ENCODE data around the gene AACS. TPM values are rescaled to one million over a fixed set of nuclear protein-coding genes. Genes with fewer than 3 reads are reported as not detected.

AACS gene
- total RNA-seq, 2 experiments from 2014 or later = 24.7 to 26.7 TPM

DNA sequence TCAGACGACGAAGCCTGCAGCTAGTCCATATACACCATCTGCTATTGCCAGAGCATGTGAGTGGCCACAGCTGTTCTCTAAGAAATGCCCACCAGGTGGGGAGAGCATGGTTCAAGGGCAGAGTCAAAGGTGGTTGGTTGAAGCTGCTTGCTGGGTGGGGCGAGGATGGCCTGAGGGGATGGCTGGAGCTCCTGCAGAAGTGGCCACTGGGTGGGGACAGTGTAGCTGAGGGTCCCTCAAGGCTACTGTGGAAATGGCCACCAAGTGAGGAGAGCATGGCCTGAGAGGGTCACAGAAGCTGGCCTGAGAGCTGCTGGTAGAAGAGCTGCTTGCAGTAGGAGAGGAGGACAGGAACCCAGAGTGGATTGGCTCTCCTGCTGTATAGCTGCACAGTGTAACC lies 102.4 kb downstream of the AACS start:
- Mint-ChIP-seq H3K27ac (no peak overlapping the region), H3K27me3 (ENCODE audit: low read depth) (peaks cover 4% of the 10 kb centered on the region), H3K4me3 (no peak overlapping the region), H3K4me1 (ENCODE audit: low read depth) (no peaks in the 10 kb centered on the region), H3K9me3 (ENCODE audit: insufficient read depth) (no peaks in the 10 kb centered on the region), H3K36me3 (ENCODE audit: low read depth) (no peaks in the 10 kb centered on the region)
- POLR2A ChIA-PET = no interaction called here
- DNase-seq (no peak), ATAC-seq (no peak)
- CTCF ChIA-PET = no interaction called here

DNA sequence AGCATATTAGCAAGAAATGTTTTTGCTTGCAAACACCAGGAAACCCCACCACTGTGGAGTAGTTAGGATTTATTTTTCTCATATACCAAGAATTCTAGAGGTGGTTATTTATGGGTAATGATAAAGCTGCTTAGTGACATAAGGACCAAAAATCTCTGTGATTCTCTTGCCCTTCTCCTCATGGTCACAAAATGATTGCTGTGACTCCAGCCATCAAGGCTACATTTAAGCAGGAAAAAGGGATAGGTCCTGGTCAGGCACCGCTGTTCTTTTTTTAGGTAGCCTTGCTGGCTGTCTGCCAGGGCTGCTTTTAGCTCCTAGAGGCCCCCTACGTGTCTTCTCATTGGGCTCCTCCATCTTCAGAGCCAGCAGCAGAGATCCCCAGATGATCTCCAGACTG lies 104.2 kb downstream of the AACS start:
- Mint-ChIP-seq H3K36me3 (ENCODE audit: low read depth) (no peaks in the 10 kb centered on the region), H3K4me1 (ENCODE audit: low read depth) (no peaks in the 10 kb centered on the region), H3K27ac (no peak overlapping the region), H3K4me3 (no peak overlapping the region), H3K27me3 (ENCODE audit: low read depth) (peaks cover 4% of the 10 kb centered on the region), H3K9me3 (ENCODE audit: insufficient read depth) (no peaks in the 10 kb centered on the region)
- ATAC-seq = no peak
- ChIA-PET CTCF (interaction anchor here (0.8 kb wide), 1 partner anchor 13 kb away, joined by 3 read pairs; no protein-coding TSS in a partner anchor), POLR2A (no interaction called here)
- no peak for DNase-seq

DNA sequence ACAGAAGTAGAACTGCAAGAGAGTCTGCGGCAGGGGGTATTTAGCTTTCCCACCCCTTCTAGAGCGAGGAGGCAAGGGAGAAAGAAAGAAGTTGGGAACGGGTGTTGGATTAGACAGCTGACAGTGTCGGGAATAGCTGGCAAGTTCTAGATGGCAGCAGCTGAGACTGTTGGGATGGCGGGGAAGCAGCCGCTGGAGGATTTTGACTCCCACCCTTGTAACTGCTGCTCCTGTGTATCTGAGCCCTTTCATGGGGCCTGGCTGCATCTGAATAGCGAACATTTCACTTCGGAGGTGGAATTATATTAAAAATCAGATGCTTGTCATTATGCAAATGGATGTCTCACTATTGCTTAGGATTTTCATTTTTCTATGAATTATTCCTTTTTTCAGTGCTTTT lies 104.6 kb downstream of the AACS start:
- POLR2A ChIA-PET = no interaction called here
- Mint-ChIP-seq H3K9me3 (ENCODE audit: insufficient read depth) (no peaks in the 10 kb centered on the region), H3K27ac (no peak overlapping the region), H3K4me3 (no peak overlapping the region), H3K4me1 (ENCODE audit: low read depth) (no peaks in the 10 kb centered on the region), H3K36me3 (ENCODE audit: low read depth) (no peaks in the 10 kb centered on the region), H3K27me3 (ENCODE audit: low read depth) (peaks cover 4% of the 10 kb centered on the region)
- CTCF ChIA-PET = no interaction called here
- ATAC-seq (no peak), DNase-seq (no peak)

DNA sequence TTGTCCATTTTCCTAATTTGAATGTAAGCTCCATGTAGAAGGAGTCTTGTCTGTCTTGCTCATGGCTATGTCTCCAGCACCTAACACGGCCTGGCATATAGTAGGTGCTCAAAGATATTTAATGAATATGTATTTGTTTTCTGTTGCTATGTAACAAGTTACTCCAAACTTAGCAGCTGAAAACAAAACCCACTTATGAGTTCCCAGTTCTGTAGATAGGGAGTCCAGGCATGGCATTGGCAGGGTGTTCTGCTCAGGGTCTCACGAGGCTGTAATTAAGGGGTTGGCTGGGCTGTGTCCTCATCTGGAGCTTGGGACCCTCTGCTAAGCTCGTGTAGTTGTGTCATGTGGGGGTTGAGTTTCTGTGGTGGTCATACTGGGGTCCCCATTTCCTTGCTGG lies 106.0 kb downstream of the AACS start:
- DNase-seq (no peak), ATAC-seq (no peak)
- POLR2A ChIA-PET = no interaction called here
- Mint-ChIP-seq H3K27ac (no peak overlapping the region), H3K4me3 (no peak overlapping the region), H3K27me3 (ENCODE audit: low read depth) (peaks cover 7% of the 10 kb centered on the region), H3K9me3 (ENCODE audit: insufficient read depth) (no peaks in the 10 kb centered on the region), H3K4me1 (ENCODE audit: low read depth) (peaks cover 3% of the 10 kb centered on the region), H3K36me3 (ENCODE audit: low read depth) (no peaks in the 10 kb centered on the region)
- CTCF ChIA-PET = no interaction called here

DNA sequence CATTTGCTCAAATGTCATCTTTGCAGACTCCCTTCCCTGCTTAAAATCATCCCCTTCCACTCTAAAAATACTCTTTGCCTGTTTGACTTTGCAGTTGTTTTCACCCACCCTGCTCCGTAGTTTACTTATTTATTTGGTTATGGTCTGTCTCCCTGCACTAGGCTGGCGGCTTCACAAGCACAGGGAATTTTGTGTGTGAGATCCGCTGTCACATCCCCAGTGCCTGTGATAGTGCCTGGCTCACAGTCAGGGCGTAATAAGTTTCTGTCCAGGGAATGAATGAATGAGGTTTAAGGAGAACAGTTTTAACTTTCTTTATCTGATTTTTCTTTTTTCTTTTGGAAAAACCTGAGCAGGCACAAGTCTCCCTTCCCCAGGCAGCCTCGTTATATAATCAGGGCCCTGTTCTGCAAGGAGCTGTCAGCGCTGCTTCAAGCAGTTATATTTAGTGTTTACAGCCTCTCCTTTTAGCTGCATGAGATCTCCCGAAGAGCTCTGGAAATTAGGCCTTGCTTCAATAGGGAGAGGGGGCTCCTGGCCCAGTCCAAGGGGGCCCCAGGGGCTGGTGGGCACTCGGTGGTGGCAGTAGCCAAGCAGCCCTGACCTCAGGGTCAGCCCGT lies 107.1 kb downstream of the AACS start:
- Mint-ChIP-seq H3K27me3 (ENCODE audit: low read depth) (peaks cover 7% of the 10 kb centered on the region), H3K36me3 (ENCODE audit: low read depth) (no peaks in the 10 kb centered on the region), H3K9me3 (ENCODE audit: insufficient read depth) (no peaks in the 10 kb centered on the region), H3K4me1 (ENCODE audit: low read depth) (peaks cover 3% of the 10 kb centered on the region), H3K27ac (no peak overlapping the region), H3K4me3 (no peak overlapping the region)
- ATAC-seq (no peak), DNase-seq (no peak)
- CTCF ChIA-PET = no interaction called here
- POLR2A ChIA-PET = no interaction called here

DNA sequence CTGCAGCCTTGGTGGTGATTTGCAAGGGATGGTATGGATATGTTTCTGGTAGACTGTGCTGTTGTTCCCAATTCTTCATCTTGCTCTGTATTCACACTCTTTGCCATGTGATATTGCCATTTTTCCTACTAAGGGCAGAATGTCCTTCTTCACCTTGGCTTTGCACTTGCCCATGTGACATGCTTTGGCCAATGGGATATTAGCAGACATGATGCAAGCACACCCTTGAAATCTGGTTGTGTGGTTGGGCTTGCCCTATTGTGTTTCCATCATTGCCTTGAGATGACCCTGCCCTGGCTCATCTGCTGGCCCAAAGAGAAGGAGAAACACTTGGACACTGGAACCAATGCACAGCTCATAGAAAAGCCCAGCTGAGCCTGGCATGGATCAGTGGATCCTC lies 110.3 kb downstream of the AACS start:
- peaks cover 12% of the 10 kb centered on the region for H3K27me3 Mint-ChIP-seq (ENCODE audit: low read depth)
- H3K4me1 Mint-ChIP-seq (ENCODE audit: low read depth) = peaks cover 3% of the 10 kb centered on the region
- ChIA-PET CTCF (no interaction called here), POLR2A (no interaction called here)
- no peak for DNase-seq
- no peaks in the 10 kb centered on the region for H3K9me3 Mint-ChIP-seq (ENCODE audit: insufficient read depth)
- no peak for ATAC-seq
- H3K4me3 Mint-ChIP-seq = no peak overlapping the region
- H3K27ac Mint-ChIP-seq = no peak overlapping the region
- no peaks in the 10 kb centered on the region for H3K36me3 Mint-ChIP-seq (ENCODE audit: low read depth)

DNA sequence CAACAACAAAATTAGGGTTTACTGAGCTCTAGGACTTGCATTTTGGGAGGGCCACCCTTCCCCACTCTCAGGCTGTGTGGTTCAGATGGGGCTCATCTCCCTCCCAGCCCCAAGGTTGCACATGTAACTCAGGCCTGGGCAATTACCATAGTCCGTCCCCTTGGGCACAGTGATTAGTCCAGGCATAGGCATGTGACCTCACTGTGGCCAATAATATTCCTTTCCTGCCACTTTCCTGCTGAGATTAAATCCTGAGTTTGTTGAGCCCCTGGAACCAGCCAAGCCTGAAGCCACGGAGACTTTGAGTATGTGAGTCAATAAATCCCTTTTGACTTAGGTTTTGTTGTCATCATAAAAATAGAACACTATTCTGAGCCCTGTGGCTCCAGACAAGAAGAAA lies 113.0 kb downstream of the AACS start:
- H3K36me3 Mint-ChIP-seq (ENCODE audit: low read depth) = no peaks in the 10 kb centered on the region
- H3K4me3 Mint-ChIP-seq = no peak overlapping the region
- ChIA-PET POLR2A (no interaction called here), CTCF (no interaction called here)
- H3K27ac Mint-ChIP-seq = no peak overlapping the region
- peaks cover 4% of the 10 kb centered on the region for H3K4me1 Mint-ChIP-seq (ENCODE audit: low read depth)
- no peak for DNase-seq
- H3K27me3 Mint-ChIP-seq (ENCODE audit: low read depth) = peaks cover 13% of the 10 kb centered on the region
- ATAC-seq = no peak
- no peaks in the 10 kb centered on the region for H3K9me3 Mint-ChIP-seq (ENCODE audit: insufficient read depth)

DNA sequence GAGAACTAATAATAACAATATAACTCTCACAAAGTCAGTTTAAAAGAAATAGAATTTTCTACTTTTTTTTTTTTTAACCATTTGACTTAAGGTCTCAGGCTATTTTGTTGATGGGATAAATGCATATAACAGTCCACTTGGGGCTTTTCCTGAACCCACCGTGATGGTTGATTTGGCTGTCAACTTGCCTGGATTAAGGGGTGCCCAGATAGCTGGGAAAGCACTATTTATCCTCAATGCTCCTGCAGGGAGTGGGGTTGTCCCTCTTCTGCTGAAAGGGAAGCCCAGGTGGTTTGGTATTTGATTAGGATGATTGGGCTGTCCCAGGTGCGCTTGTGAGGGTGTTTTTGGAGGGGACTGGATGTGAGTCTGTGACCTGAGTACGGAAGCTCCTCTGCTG lies 114.9 kb downstream of the AACS start:
- Mint-ChIP-seq H3K9me3 (ENCODE audit: insufficient read depth) (no peaks in the 10 kb centered on the region), H3K36me3 (ENCODE audit: low read depth) (no peaks in the 10 kb centered on the region), H3K27me3 (ENCODE audit: low read depth) (peaks cover 28% of the 10 kb centered on the region), H3K4me3 (no peak overlapping the region), H3K27ac (no peak overlapping the region), H3K4me1 (ENCODE audit: low read depth) (peaks cover 6% of the 10 kb centered on the region)
- no peak for ATAC-seq
- CTCF ChIA-PET = interaction anchor here (1.3 kb wide), 1 partner anchor 224 kb away, joined by 3 read pairs; no protein-coding TSS in a partner anchor
- DNase-seq = no peak
- POLR2A ChIA-PET = interaction anchor here (0.7 kb wide), 1 partner anchor 33 kb away, joined by 3 read pairs; no protein-coding TSS in a partner anchor

DNA sequence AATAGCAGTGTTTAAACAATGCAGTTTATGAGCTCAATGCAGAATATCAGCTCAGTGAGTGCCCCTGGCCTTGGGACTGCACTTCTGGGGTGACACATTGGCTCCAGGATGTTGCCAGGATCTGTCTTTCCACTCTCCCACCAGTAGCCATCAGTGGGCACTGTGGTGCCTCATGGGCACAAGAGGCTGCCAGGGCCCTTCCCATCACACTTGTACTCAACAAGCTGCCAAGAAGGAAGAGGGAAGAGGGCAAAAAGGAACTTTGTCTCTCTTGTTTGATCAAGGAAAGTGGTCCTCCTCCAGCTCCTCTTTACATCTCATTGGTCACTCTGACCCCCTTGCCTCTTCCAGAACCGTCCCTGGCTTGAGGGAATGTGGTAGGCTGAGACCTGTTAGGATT lies 115.9 kb downstream of the AACS start:
- ChIA-PET CTCF (interaction anchor here (1.3 kb wide), 1 partner anchor 223 kb away, joined by 3 read pairs; no protein-coding TSS in a partner anchor), POLR2A (interaction anchor here (0.7 kb wide), 1 partner anchor 34 kb away, joined by 3 read pairs; no protein-coding TSS in a partner anchor)
- ATAC-seq = no peak
- no peak for DNase-seq
- no peak overlapping the region for H3K27ac Mint-ChIP-seq
- no peaks in the 10 kb centered on the region for H3K9me3 Mint-ChIP-seq (ENCODE audit: insufficient read depth)
- H3K27me3 Mint-ChIP-seq (ENCODE audit: low read depth) = peaks cover 33% of the 10 kb centered on the region
- H3K4me1 Mint-ChIP-seq (ENCODE audit: low read depth) = peaks cover 6% of the 10 kb centered on the region
- H3K4me3 Mint-ChIP-seq = no peak overlapping the region
- no peaks in the 10 kb centered on the region for H3K36me3 Mint-ChIP-seq (ENCODE audit: low read depth)

DNA sequence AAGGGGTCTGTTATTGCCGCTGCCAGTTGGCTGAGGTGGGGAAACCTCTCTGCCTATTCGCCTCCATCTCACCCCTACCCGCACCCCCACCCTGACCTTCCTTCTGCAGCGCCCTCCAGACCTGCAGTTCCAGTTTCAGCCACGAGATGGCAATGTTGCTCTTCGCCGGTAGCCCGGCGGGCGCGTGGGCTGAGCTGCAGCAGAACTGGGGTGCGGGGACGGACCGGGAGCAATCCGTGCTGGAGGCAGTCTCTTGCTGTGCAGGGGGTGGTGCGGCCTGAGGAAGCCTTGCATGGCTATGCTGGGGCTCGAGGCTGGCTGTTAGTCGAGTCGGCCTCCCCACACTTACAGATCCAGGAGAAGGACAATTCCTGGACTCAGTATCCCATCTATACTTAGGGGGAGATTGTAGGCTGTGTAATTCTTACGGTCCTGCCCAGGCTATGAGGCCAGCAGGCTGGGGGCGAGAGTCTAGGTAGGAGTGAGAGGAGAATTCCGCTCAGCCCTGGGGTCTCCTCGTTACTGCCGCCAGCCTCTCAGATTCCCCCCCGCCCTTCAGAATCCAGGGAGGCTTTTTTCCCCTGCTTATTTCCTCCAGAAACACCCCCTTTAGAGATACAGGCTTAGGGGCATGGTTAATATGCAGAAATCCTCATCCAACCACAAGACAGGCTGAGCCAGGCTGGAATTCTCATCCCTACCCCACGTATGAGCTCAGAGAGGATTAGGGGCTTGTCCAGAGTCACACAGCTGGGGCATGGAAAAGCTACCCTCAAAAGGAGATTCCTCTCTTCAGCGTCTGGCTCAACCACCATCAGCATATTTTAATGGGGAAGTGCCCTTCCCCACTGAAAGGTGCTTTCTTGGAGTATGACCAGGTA lies 118.2 kb downstream of the AACS start:
- DNase-seq (peak; percentile 84), ATAC-seq (peak; percentile 69)
- ChIA-PET POLR2A (no interaction called here), CTCF (interaction anchor here (0.7 to 2.4 kb wide), 15 partner anchors 9 to 1564 kb away, joined by 3 to 21 read pairs (median 4); no protein-coding TSS in a partner anchor)
- no peak overlapping the region for H3K27ac Mint-ChIP-seq
- peaks cover 43% of the 10 kb centered on the region for H3K27me3 Mint-ChIP-seq (ENCODE audit: low read depth)
- no peaks in the 10 kb centered on the region for H3K9me3 Mint-ChIP-seq (ENCODE audit: insufficient read depth)
- no peak overlapping the region for H3K4me3 Mint-ChIP-seq
- no peaks in the 10 kb centered on the region for H3K36me3 Mint-ChIP-seq (ENCODE audit: low read depth)
- H3K4me1 Mint-ChIP-seq (ENCODE audit: low read depth) = peaks cover 5% of the 10 kb centered on the region

DNA sequence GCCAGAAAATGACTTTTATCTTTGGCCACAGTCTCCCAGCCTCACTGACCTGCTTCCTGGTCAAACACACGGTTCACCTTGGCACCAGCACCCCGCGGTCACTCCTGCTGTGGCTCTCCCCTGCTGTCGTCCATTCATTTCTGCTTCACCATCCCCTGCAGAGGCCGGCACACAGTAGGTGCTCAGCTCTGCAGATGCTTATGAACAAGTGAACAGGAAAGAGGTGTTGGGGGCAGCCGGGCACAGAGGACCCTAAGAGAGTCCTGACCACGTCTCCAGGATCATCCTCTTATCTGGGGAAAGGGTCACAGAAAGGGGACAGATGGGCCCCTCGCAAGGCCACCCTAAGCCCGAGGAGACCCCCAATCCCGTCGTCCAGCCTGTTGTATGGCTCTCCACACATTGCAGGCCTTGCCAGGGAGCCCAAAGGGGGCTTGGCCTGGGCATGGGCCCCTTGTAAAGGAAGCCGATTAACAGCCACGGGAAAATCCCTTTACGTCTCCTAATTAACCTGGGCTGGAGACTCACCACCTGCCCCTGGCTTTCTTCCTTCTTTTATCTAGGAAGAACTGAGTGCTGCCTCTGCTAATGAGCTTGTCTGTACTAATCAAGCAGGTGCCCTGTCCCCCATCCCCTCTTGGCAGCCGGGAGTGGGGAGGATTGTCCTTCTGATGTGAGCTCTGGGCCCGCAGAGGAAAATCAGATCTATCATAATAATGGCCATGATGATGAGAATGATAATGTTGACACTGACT lies 119.2 kb downstream of the AACS start:
- ChIA-PET POLR2A (no interaction called here), CTCF (interaction anchor here (0.9 to 2.4 kb wide), 8 partner anchors 10 to 1563 kb away, joined by 3 to 21 read pairs (median 4); no protein-coding TSS in a partner anchor)
- DNase-seq (no peak), ATAC-seq (no peak)
- Mint-ChIP-seq H3K27me3 (ENCODE audit: low read depth) (peaks cover 50% of the 10 kb centered on the region), H3K4me1 (ENCODE audit: low read depth) (peaks cover 5% of the 10 kb centered on the region), H3K36me3 (ENCODE audit: low read depth) (no peaks in the 10 kb centered on the region), H3K4me3 (no peak overlapping the region), H3K9me3 (ENCODE audit: insufficient read depth) (no peaks in the 10 kb centered on the region), H3K27ac (no peak overlapping the region)

DNA sequence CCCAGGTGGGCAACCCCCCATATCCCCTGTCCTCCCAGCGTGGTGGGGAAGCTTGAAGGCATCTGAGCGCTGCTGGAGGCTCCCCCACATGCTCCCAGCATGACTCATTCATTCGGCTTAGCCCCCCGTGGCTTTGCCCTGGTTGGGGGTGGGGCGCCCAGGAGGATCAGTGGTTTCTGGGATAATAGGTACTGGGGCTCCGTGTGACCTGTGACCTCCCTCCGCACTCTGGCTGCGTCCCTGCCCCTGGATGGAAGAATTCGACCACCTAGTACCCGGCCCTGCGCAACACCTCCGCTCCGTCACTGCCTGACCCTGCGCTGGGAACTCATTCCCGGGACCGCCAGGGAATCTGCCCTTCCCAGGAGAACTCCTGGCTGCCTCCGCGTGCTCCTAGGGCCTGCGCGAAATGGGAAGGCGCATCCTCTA lies 120.1 kb downstream of the AACS start:
- no peaks in the 10 kb centered on the region for H3K9me3 Mint-ChIP-seq (ENCODE audit: insufficient read depth)
- H3K36me3 Mint-ChIP-seq (ENCODE audit: low read depth) = no peaks in the 10 kb centered on the region
- CTCF ChIA-PET = interaction anchor here (0.6 kb wide), 1 partner anchor 10 kb away, joined by 3 read pairs; no protein-coding TSS in a partner anchor
- ATAC-seq (no peak), DNase-seq (no peak)
- POLR2A ChIA-PET = no interaction called here
- H3K27me3 Mint-ChIP-seq (ENCODE audit: low read depth) = peaks cover 57% of the 10 kb centered on the region
- H3K27ac Mint-ChIP-seq = no peak overlapping the region
- peaks cover 5% of the 10 kb centered on the region for H3K4me1 Mint-ChIP-seq (ENCODE audit: low read depth)
- no peak overlapping the region for H3K4me3 Mint-ChIP-seq

Measured in activated CD8-positive, alpha-beta T cell treated with anti-CD3 and anti-CD28 coated beads, Interleukin-2, amount 10 ng/mL, durations not matched to agents 7 days and 5 days (primary cell).